Progenitor cell of endocrine pancreas (in vitro differentiated cells): Measurements from ENCODE around the gene PDZD2. TPM values are rescaled to one million over a fixed set of nuclear protein-coding genes. Genes with fewer than 3 reads are reported as not detected.

Source experiments
- DNase-seq: peaks from one replicate; pipeline ENCODE4 v3.0.0; 2021; ENCODE audit warnings: low spot score; ENCODE audit not compliant: unreplicated experiment
- H3K27ac Mint-ChIP-seq: 2 replicates; pipeline ENCODE4 v1.8.0; 2021; ENCODE audit warnings: mild to moderate bottlenecking, moderate library complexity, mixed read lengths
- H3K27me3 Mint-ChIP-seq: 2 replicates; pipeline ENCODE4 v1.8.0; 2021; ENCODE audit warnings: mixed read lengths
- H3K36me3 Mint-ChIP-seq: 2 replicates; pipeline ENCODE4 v1.8.0; 2022; ENCODE audit warnings: mixed read lengths; ENCODE audit not compliant: insufficient read depth
- H3K4me1 Mint-ChIP-seq: 2 replicates; pipeline ENCODE4 v1.8.0; 2021; ENCODE audit warnings: low read depth, mixed read lengths
- H3K4me3 Mint-ChIP-seq: 2 replicates; pipeline ENCODE4 v1.8.0; 2021; ENCODE audit warnings: low read depth, mild to moderate bottlenecking, moderate library complexity, mixed read lengths
- H3K9me3 Mint-ChIP-seq: 2 replicates; pipeline ENCODE4 v1.8.0; 2021; ENCODE audit warnings: low read depth, mixed read lengths
- total RNA-seq: library from RNA; stranded (reverse); gene quantifications from 2 replicates; pipeline ENCODE4 v1.2.1, GENCODE V29; 2021
- TF ChIP-seq, protein P1 (sequence below): fragments of 200-600 bp; sonication (generic); IDR thresholded peaks from one replicate; pipeline ENCODE4 v1.5.0; 2021; ENCODE audit warnings: antibody characterized with exemption, mild to moderate bottlenecking; ENCODE audit not compliant: unreplicated experiment

The PDZD2 gene
- total RNA-seq, 1 donor from 2014 or later = 3.1 TPM

DNA sequence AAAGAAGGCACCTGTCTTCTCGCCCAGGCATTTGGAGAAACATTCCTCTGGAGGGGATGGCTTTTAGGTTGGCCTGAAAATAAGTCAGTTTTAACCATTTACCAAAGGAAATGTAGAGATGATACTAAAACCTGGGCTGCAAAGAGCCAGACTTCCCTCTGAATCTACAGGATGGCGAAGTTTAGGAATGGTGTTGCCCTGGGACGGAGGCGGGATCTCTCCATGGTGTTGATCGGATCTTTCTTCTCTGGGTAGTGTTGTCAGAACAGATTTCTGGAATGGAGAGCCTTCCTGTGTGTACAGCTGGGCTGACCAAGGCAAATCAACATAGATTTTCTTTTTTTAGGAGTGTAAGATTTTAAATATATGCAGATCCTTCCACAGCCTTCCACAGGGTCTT, 159.2 kb downstream of the PDZD2 start:
- TF ChIP-seq, protein P1, sequence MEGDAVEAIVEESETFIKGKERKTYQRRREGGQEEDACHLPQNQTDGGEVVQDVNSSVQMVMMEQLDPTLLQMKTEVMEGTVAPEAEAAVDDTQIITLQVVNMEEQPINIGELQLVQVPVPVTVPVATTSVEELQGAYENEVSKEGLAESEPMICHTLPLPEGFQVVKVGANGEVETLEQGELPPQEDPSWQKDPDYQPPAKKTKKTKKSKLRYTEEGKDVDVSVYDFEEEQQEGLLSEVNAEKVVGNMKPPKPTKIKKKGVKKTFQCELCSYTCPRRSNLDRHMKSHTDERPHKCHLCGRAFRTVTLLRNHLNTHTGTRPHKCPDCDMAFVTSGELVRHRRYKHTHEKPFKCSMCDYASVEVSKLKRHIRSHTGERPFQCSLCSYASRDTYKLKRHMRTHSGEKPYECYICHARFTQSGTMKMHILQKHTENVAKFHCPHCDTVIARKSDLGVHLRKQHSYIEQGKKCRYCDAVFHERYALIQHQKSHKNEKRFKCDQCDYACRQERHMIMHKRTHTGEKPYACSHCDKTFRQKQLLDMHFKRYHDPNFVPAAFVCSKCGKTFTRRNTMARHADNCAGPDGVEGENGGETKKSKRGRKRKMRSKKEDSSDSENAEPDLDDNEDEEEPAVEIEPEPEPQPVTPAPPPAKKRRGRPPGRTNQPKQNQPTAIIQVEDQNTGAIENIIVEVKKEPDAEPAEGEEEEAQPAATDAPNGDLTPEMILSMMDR = no peak
- Mint-ChIP-seq H3K4me1 (peaks cover 3% of the 10 kb centered on the region), H3K27me3 (no peaks in the 10 kb centered on the region), H3K9me3 (no peaks in the 10 kb centered on the region), H3K36me3 (no peaks in the 10 kb centered on the region), H3K4me3 (no peak overlapping the region), H3K27ac (no peak overlapping the region)
- no peak for DNase-seq

DNA sequence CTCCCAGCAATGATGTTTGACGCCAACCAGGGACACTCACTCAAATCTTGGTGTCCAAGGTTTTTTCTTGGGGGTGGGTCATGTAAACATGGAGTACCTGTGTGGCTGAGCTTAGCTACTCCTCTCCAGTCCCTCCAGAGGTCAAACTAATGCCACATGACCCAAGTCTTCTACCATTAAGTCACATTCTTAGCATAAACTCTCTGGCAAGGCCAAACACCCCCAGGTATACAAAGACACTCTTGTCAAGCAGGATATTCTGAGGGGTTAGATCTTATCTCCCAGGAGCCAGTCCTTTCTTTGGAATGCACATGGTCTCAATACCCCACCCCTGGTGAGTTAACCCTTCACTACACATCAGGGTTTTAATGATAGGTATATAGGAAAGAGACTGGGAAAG, 161.4 kb downstream of the PDZD2 start:
- H3K27ac Mint-ChIP-seq = no peak overlapping the region
- no peak for DNase-seq
- no peaks in the 10 kb centered on the region for H3K9me3 Mint-ChIP-seq
- TF ChIP-seq, protein P1 = no peak
- no peaks in the 10 kb centered on the region for H3K36me3 Mint-ChIP-seq
- H3K4me1 Mint-ChIP-seq = peaks cover 3% of the 10 kb centered on the region
- no peaks in the 10 kb centered on the region for H3K27me3 Mint-ChIP-seq
- no peak overlapping the region for H3K4me3 Mint-ChIP-seq

DNA sequence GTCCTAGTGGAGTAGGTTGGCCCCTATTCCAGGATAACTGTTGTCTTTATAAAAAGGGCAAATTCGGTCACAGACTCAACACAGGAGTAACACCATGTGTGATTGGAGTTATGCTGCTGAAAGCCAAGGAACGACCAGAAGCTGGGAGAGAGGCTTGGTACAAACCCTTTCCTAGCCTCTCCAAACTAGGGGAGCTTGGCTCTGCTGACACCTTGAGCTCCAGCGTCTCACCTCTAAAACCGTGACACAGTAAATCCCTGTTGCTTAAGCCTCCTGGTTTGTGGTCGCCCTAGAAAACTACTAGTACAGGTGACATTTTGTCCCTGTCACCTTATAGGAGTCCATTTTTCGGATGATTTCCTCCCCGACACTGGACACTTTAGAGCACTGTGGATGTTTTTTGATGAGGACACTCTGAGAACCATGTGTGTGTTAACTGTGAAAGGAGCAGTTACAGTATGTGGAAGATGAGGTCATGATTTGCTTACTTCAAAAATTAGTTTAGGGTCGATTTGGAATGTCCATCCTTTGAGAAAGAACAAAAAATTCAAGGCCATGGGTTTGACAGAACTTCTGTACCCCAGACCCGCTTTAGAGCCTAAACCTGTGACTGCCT, 167.0 kb downstream of the PDZD2 start:
- Mint-ChIP-seq H3K27me3 (no peaks in the 10 kb centered on the region), H3K4me1 (no peaks in the 10 kb centered on the region), H3K36me3 (no peaks in the 10 kb centered on the region), H3K27ac (no peak overlapping the region), H3K4me3 (no peak overlapping the region), H3K9me3 (no peaks in the 10 kb centered on the region)
- TF ChIP-seq, protein P1 = no peak
- DNase-seq = no peak

DNA sequence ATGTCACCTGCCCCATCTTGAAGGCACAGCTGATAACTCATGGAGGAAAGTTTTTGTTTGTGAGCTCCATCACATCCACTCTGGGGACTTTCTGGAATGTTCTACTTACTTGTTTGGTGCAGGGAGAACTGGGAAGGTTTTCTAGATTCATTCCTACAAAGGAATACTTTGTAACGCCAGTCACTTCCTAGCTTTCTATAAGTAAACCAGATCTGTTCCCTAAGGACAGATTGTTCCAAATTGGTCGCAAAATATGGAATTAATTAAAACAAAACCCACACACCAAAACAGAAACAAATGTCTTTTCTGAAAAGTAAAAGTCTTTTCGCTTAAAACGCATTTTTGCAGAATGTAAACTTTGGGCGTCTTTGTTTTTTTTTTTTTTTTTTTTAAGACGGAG, 167.6 kb downstream of the PDZD2 start:
- no peak for DNase-seq
- Mint-ChIP-seq H3K27me3 (no peaks in the 10 kb centered on the region), H3K4me3 (no peak overlapping the region), H3K27ac (no peak overlapping the region), H3K4me1 (no peaks in the 10 kb centered on the region), H3K9me3 (no peaks in the 10 kb centered on the region), H3K36me3 (no peaks in the 10 kb centered on the region)
- TF ChIP-seq, protein P1 = no peak

DNA sequence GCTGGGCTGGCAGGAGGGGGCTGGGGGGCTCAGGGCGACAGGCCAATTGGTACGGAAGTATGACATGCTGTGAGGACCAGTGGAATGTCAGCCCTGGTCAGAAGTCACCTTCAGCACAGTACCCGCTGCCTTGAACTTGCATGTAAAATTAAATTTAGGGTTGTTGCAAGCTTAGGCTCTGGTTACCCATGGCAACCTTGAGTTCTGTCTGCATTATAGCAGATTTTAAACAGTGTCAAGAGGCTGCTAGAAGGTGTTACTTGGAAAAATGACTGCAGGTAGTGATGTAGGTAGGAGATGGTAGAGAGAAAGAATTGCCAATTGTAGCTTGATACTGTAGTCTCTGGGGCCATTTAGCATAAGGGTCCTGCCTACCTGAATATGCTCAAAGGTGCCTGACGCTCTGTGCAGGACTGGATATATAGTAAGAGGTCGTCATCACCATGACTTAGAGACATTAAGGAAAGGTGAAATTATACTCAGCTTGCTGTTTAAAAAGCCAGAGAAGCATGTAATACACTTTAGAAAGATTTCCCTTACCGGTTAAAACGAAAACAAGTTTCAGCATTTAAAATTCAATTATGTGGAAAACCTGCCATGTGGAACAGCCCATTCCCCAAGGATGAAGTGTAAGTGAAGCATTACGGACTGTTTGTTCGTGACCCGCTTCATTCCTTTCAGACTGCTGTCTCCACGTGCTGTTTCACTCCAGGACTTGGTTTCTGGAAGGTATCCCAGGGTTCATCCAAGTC, 169.0 kb downstream of the PDZD2 start:
- no peaks in the 10 kb centered on the region for H3K36me3 Mint-ChIP-seq
- TF ChIP-seq, protein P1 = no peak
- no peak overlapping the region for H3K4me3 Mint-ChIP-seq
- H3K4me1 Mint-ChIP-seq = no peaks in the 10 kb centered on the region
- no peaks in the 10 kb centered on the region for H3K27me3 Mint-ChIP-seq
- H3K27ac Mint-ChIP-seq = no peak overlapping the region
- no peak for DNase-seq
- no peaks in the 10 kb centered on the region for H3K9me3 Mint-ChIP-seq
